Testis (tissue), 3 donors: ENCODE data around the gene PEAK3. TPM values are rescaled to one million over a fixed set of nuclear protein-coding genes. Genes with fewer than 3 reads are reported as not detected.

ENCODE experiments used
- DNase-seq: peaks from one replicate; pipeline ENCODE4 v3.0.0-alpha.2; 2019
- H3K27ac ChIP-seq, 2 donors: fragments of 200-600 bp; sonication (generic); one replicate each; pipeline ENCODE4 v1.5.1; 2019
- H3K27me3 ChIP-seq: fragments of 200-600 bp; sonication (generic); one replicate; pipeline ENCODE4 v1.5.1; 2019
- H3K36me3 ChIP-seq: fragments of 200-600 bp; sonication (generic); one replicate; pipeline ENCODE4 v1.5.1; 2017; ENCODE audit warnings: low read depth; ENCODE audit errors: missing control alignments
- H3K4me1 ChIP-seq: fragments of 200-600 bp; sonication (generic); one replicate; pipeline ENCODE4 v1.5.1; 2019
- H3K4me3 ChIP-seq, 2 donors: fragments of 200-600 bp; sonication (generic); one replicate each; pipeline ENCODE4 v1.5.1; 2017 to 2019
- H3K9me3 ChIP-seq: fragments of 200-600 bp; sonication (generic); one replicate; pipeline ENCODE4 v1.5.1; 2017
- POLR2A ChIP-seq: fragments of 450-650 bp; IDR thresholded peaks from one replicate; pipeline ENCODE4 v1.6.1; 2017; ENCODE audit warnings: antibody characterized with exemption, mild to moderate bottlenecking, moderate library complexity
- WGBS, 2 donors: methylation state at CpG; one replicate each; pipeline ENCODE4 v1.1.5; 2018; 5-methylcytosine and 5-hydroxymethylcytosine counted together
- intact Hi-C: fragments of 100-400 bp; cut with DNase I; formaldehyde crosslinking; loops from one replicate; pipeline ENCODE4 v1.15.1; 2023; ENCODE audit warnings: low total_unique reads
- polyA plus RNA-seq: library from polyadenylated mRNA; stranded (reverse); fragments of 350-450 nt; fragmentation: Illumina TruSeq; extraction: RNeasy Lipid Tissue Mini Kit (QIAGEN cat#74804); gene quantifications from one replicate; pipeline ENCODE4 v1.2.3, GENCODE V29; 2014; ENCODE audit warnings: low read depth, low replicate concordance; ENCODE audit not compliant: insufficient read depth
- total RNA-seq, 2 donors: library from RNA; depleted of rRNA; stranded (reverse); fragments of >200 nt; gene quantifications; one replicate each; pipeline ENCODE4 v1.2.3, GENCODE V29; 2016
- TF ChIP-seq, protein P1 (sequence below), 3 experiments: fragments of 450-650 bp in 2 of 3; fragments of 200-600 bp in 1 of 3; sonication (generic) in 1 of 3; IDR thresholded peaks; one replicate each; pipeline ENCODE4 v1.5.1; 2016 to 2019; ENCODE audit warnings: antibody characterized with exemption in 3 of 3, mild to moderate bottlenecking in 2 of 3, moderate library complexity in 1 of 3

The PEAK3 gene
- total and polyA plus RNA-seq, 3 donors from 2014 or later = 0.16 to 0.55 (median 0.37) TPM

- TF ChIP-seq POLR2A = no peak
- TF ChIP-seq, protein P1, sequence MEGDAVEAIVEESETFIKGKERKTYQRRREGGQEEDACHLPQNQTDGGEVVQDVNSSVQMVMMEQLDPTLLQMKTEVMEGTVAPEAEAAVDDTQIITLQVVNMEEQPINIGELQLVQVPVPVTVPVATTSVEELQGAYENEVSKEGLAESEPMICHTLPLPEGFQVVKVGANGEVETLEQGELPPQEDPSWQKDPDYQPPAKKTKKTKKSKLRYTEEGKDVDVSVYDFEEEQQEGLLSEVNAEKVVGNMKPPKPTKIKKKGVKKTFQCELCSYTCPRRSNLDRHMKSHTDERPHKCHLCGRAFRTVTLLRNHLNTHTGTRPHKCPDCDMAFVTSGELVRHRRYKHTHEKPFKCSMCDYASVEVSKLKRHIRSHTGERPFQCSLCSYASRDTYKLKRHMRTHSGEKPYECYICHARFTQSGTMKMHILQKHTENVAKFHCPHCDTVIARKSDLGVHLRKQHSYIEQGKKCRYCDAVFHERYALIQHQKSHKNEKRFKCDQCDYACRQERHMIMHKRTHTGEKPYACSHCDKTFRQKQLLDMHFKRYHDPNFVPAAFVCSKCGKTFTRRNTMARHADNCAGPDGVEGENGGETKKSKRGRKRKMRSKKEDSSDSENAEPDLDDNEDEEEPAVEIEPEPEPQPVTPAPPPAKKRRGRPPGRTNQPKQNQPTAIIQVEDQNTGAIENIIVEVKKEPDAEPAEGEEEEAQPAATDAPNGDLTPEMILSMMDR (IDR thresholded peaks at IDR 0.05) = no peak
- 87 to 94% methylated on average over 10 to 12 of the region's 12 CpGs for WGBS, 2 donors
- no peak overlapping the region for H3K27ac ChIP-seq
- H3K36me3 ChIP-seq = no peaks in the 10 kb centered on the region
- peaks cover 4% of the 10 kb centered on the region for H3K4me1 ChIP-seq
- H3K9me3 ChIP-seq = no peaks in the 10 kb centered on the region
- H3K4me3 ChIP-seq = no peak overlapping the region
- intact Hi-C loops = no loop called here
- no peaks in the 10 kb centered on the region for H3K27me3 ChIP-seq
- DNase-seq = no peak
Observed at GRCh38 chr19:2320939-2321338, 39.0 kb upstream of the PEAK3 start.

DNA sequence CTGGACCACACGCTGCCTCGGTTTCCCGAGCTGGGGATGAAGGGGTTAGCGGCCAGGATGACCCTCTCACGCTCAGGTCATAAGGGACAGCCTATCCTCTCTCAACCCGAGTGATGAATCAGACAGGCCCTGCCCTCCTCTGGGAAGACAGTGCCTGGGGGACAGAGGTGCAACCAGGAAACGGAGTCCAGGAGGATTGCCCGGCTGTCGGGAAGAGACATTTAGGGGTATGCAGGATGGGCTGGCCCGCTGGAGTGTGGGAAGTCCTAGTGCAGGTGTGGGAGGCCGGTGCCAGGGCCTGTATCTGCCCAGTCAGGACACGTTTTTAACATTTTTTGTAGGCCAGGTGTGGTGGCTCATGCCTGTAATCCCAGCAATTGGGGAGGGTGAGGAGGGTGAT lies 38.1 kb upstream of the PEAK3 start:
- Histone ChIP-seq H3K27ac (no peak overlapping the region), H3K36me3 (no peaks in the 10 kb centered on the region), H3K4me3 (no peak overlapping the region), H3K9me3 (no peaks in the 10 kb centered on the region), H3K4me1 (peaks cover 4% of the 10 kb centered on the region), H3K27me3 (no peaks in the 10 kb centered on the region)
- WGBS, 2 donors = 87 to 89% methylated on average over 6 to 12 of the region's 12 CpGs
- TF ChIP-seq, protein P1 (IDR thresholded peaks at IDR 0.05) = no peak
- no peak for TF ChIP-seq POLR2A
- intact Hi-C loops = no loop called here
- no peak for DNase-seq

DNA sequence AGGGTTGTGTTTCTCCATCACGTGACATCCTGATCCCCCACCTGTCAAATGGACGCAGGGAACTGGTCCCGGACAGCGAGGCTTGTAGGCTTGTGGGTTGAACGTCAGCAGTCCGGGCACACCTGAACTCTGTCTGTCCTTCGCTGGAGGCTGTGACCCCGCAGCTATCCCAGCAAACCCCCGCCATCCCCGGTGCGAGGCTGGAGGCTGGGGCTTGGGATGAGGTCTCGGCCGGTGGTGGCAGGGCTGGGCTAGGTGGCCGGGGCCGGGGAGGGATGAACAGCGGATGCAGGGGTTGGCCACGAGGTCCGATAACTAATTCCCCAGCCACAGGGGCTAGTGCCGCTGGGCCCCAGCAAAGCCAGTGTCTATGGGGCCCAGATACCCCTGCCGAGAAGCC lies 37.6 kb upstream of the PEAK3 start:
- peaks cover 4% of the 10 kb centered on the region for H3K4me1 ChIP-seq
- no peak overlapping the region for H3K27ac ChIP-seq
- TF ChIP-seq, protein P1 (IDR thresholded peaks at IDR 0.05) = no peak
- TF ChIP-seq POLR2A = no peak
- WGBS, 2 donors = 91 to 93% methylated on average over 11 to 20 of the region's 20 CpGs
- no peaks in the 10 kb centered on the region for H3K27me3 ChIP-seq
- DNase-seq = no peak
- no peaks in the 10 kb centered on the region for H3K9me3 ChIP-seq
- H3K36me3 ChIP-seq = no peaks in the 10 kb centered on the region
- intact Hi-C loops = no loop called here
- no peak overlapping the region for H3K4me3 ChIP-seq

GRCh38 chr19:2318923-2319322 lies 36.9 kb upstream of the PEAK3 start:
- intact Hi-C loops = no loop called here
- no peaks in the 10 kb centered on the region for H3K27me3 ChIP-seq
- 87 to 89% methylated on average over 4 to 6 of the region's 6 CpGs for WGBS, 2 donors

GRCh38 chr19:2317756-2318155 lies 35.8 kb upstream of the PEAK3 start:
- DNase-seq = no peak
- Histone ChIP-seq H3K4me1 (peaks cover 4% of the 10 kb centered on the region), H3K27me3 (no peaks in the 10 kb centered on the region), H3K9me3 (no peaks in the 10 kb centered on the region), H3K27ac (no peak overlapping the region), H3K36me3 (no peaks in the 10 kb centered on the region), H3K4me3 (no peak overlapping the region)
- TF ChIP-seq, protein P1 (IDR thresholded peaks at IDR 0.05) = no peak
- TF ChIP-seq POLR2A = no peak
- WGBS, 2 donors = 70 to 81% methylated on average over 14 to 25 of the region's 25 CpGs
- intact Hi-C loops = no loop called here

More at GRCh38 chr19:2318923-2319322, 36.9 kb upstream of the PEAK3 start:
- no peak overlapping the region for H3K27ac ChIP-seq
- no peak overlapping the region for H3K4me3 ChIP-seq
- DNase-seq = no peak
- H3K36me3 ChIP-seq = no peaks in the 10 kb centered on the region
- TF ChIP-seq POLR2A = no peak
- TF ChIP-seq, protein P1 (IDR thresholded peaks at IDR 0.05) = no peak
- H3K4me1 ChIP-seq = peaks cover 4% of the 10 kb centered on the region
- no peaks in the 10 kb centered on the region for H3K9me3 ChIP-seq
